Erythroblast (primary cell): ENCODE data around the gene HSPA12A.
"Not testable (repeated sequence)": the region's sequence is repeated elsewhere in the genome, so short reads cannot be mapped to it uniquely, and the experiment has no call there.

Experiments
- DNase-seq, 2 experiments: peaks; one replicate each; lab custom pipeline; 2025; lab: John Stamatoyannopoulos, UW
- GATA1 ChIP-seq: IDR thresholded peaks from 2 replicates; pipeline ENCODE4 v1.6.1; 2011; ENCODE audit warnings: low read depth, mild to moderate bottlenecking, control low read depth, low read length, moderate library complexity
- POLR2A ChIP-seq: IDR thresholded peaks from 2 replicates; pipeline ENCODE4 v1.6.1; 2011; ENCODE audit warnings: mild to moderate bottlenecking, low read length

HSPA12A gene

GRCh38 chr10:116721547-116722392 lies 20.6 kb downstream of the HSPA12A start:
- no peak for DNase-seq
- TF ChIP-seq POLR2A (no peak), GATA1 (no peak)

GRCh38 chr10:116720668-116721546 lies 21.5 kb downstream of the HSPA12A start:
- no peak for DNase-seq
- TF ChIP-seq GATA1, result no peak
- TF ChIP-seq POLR2A, result no peak

- TF ChIP-seq POLR2A, result no peak
- TF ChIP-seq GATA1, result no peak
- no peak for DNase-seq
Observed at GRCh38 chr10:116720241-116720643, 22.1 kb downstream of the HSPA12A start.

- TF ChIP-seq GATA1, result no peak
- no peak for TF ChIP-seq POLR2A
- DNase-seq, result no peak
Observed at GRCh38 chr10:116719804-116720203, 22.6 kb downstream of the HSPA12A start.

- DNase-seq, result no peak
- TF ChIP-seq POLR2A, result no peak
- TF ChIP-seq GATA1, result no peak
Observed at GRCh38 chr10:116718058-116718457, 24.3 kb downstream of the HSPA12A start.

- no peak for TF ChIP-seq POLR2A
- no peak for TF ChIP-seq GATA1
- DNase-seq, result no peak
Observed at GRCh38 chr10:116716381-116716780, 26.0 kb downstream of the HSPA12A start.

GRCh38 chr10:116715839-116716377 lies 26.5 kb downstream of the HSPA12A start:
- TF ChIP-seq GATA1 (no peak), POLR2A (no peak)
- DNase-seq, result no peak

- TF ChIP-seq POLR2A (no peak), GATA1 (no peak)
- no peak for DNase-seq
Observed at GRCh38 chr10:116715341-116715740, 27.0 kb downstream of the HSPA12A start.

- TF ChIP-seq GATA1, result no peak
- no peak for TF ChIP-seq POLR2A
- no peak for DNase-seq
Observed at GRCh38 chr10:116713846-116714245, 28.5 kb downstream of the HSPA12A start.

- DNase-seq, result no peak
- TF ChIP-seq GATA1, result no peak
- no peak for TF ChIP-seq POLR2A
Observed at GRCh38 chr10:116712989-116713543, 29.3 kb downstream of the HSPA12A start.

GRCh38 chr10:116712519-116712918 lies 29.8 kb downstream of the HSPA12A start:
- TF ChIP-seq GATA1, result no peak
- TF ChIP-seq POLR2A, result no peak
- no peak for DNase-seq

GRCh38 chr10:116711803-116712202 lies 30.6 kb downstream of the HSPA12A start:
- not testable (repeated sequence) for DNase-seq

- DNase-seq, result no peak
- TF ChIP-seq POLR2A (no peak), GATA1 (no peak)
Observed at GRCh38 chr10:116710076-116710475, 32.3 kb downstream of the HSPA12A start.

GRCh38 chr10:116708877-116709276 lies 33.5 kb downstream of the HSPA12A start:
- TF ChIP-seq POLR2A, result no peak
- no peak for TF ChIP-seq GATA1
- no peak for DNase-seq

- no peak for DNase-seq
- TF ChIP-seq POLR2A (no peak), GATA1 (no peak)
Observed at GRCh38 chr10:116708391-116708821, 34.0 kb downstream of the HSPA12A start.
